ENCODE data around the gene KLHL12.

The KLHL12 gene

DNA sequence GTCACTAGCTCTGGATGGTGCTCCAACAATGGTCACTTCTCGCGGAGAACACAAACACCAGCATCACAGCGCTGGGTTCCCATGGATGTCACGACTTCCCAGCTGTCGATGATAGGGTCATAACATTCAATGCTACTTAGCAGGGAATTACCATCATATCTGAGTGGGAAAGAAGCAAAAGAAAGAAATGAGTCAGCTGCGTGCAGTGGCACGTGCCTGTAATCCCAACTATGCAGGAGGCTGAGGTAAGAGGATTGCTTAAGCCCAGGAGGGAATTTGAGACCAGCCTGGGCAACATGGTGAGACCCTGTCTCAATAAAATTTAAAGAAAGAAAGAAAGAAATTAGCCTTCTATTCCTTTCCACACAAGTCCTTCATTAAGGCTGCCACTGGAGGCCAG is 34.5 kb downstream of the KLHL12 start:
- ATAC-seq (replicated peaks) (no peak), DNase-seq (no peak)
- Mint-ChIP-seq H3K27ac (no peak overlapping the region), H3K9me3 (no peaks in the 10 kb centered on the region), H3K4me3 (no peak overlapping the region), H3K4me1 (ENCODE audit: low read depth in 2 of 2) (peaks cover 7 to 11% of the 10 kb centered on the region in 2 donors), H3K36me3 (ENCODE audit: insufficient read depth) (peaks cover 59% of the 10 kb centered on the region), H3K27me3 (no peaks in the 10 kb centered on the region)

- Mint-ChIP-seq H3K27ac (peak overlapping the region in 1 of 2 donors; percentile 89), H3K36me3 (ENCODE audit: insufficient read depth) (peaks cover 50% of the 10 kb centered on the region), H3K4me3 (no peak overlapping the region), H3K9me3 (no peaks in the 10 kb centered on the region), H3K4me1 (ENCODE audit: low read depth in 2 of 2) (peaks cover 7 to 11% of the 10 kb centered on the region in 2 donors), H3K27me3 (no peaks in the 10 kb centered on the region)
- DNase-seq, result no peak
- ATAC-seq (replicated peaks), result no peak
These were observed 36.6 kb downstream of the KLHL12 start for GRCh38 chr1:202890392-202890791.

GRCh38 chr1:202888531-202889360 is 38.3 kb downstream of the KLHL12 start, which contains the start of gene RABIF:
RABIF (minus strand) TSS chr1:202889149; CDS start chr1:202889098, 51 bp downstream.
- ATAC-seq (replicated peaks), result peak; percentile 87
- DNase-seq, result peak; percentile 94 to 96 (median 96)
- Mint-ChIP-seq H3K27ac (peak within 1 kb of the TSS; percentile 89 to 94), H3K27me3 (no peaks in the 10 kb centered on the region), H3K36me3 (ENCODE audit: insufficient read depth) (peaks cover 40% of the 10 kb centered on the region), H3K9me3 (no peaks in the 10 kb centered on the region), H3K4me1 (ENCODE audit: low read depth in 2 of 2) (peaks cover 8 to 14% of the 10 kb centered on the region in 2 donors), H3K4me3 (peak within 1 kb of the TSS; percentile 84 to 89)

- no peaks in the 10 kb centered on the region for H3K27me3 Mint-ChIP-seq
- peak overlapping the region; percentile 84 to 89 for H3K4me3 Mint-ChIP-seq
- peaks cover 34% of the 10 kb centered on the region for H3K36me3 Mint-ChIP-seq (ENCODE audit: insufficient read depth)
- peaks cover 13 to 14% of the 10 kb centered on the region in 2 donors for H3K4me1 Mint-ChIP-seq (ENCODE audit: low read depth in 2 of 2)
- H3K27ac Mint-ChIP-seq, result peak overlapping the region; percentile 89 to 94
- DNase-seq, result no peak
- H3K9me3 Mint-ChIP-seq, result no peaks in the 10 kb centered on the region
- no peak for ATAC-seq (replicated peaks)
These were observed 38.9 kb downstream of the KLHL12 start for GRCh38 chr1:202888221-202888530.

DNA sequence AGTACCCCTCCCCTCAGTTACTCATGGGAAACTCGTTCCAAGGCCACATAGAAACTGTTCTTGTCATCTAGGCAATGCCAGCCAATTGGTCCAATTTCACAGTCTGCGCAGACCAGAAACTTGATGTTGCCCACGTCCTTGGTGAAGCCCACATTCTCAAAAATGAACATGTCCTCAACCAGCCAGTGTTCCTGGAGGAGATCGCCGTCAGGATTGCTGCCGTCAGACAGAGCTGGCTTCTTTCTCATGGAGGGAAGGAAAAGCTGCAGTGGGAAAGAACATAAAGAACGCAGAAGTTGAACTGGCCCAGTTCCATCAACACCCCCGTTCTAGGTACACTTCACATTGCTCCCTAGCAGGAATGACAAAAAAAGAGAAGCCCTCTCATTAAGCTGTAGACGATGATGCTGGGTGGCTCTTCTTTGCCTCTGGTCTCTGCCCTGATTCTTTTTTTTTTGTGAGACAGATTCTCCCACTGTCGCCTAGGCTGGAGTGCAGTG is 46.0 kb downstream of the KLHL12 start:
- Mint-ChIP-seq H3K4me3 (no peak overlapping the region), H3K27me3 (no peaks in the 10 kb centered on the region), H3K4me1 (ENCODE audit: low read depth in 2 of 2) (peaks cover 7 to 11% of the 10 kb centered on the region in 2 donors), H3K9me3 (no peaks in the 10 kb centered on the region), H3K36me3 (ENCODE audit: insufficient read depth) (peaks cover 31% of the 10 kb centered on the region), H3K27ac (peak overlapping the region in 1 of 2 donors; percentile 25)
- DNase-seq, result no peak
- ATAC-seq (replicated peaks), result no peak

GRCh38 chr1:202880062-202880461 is 47.0 kb downstream of the KLHL12 start:
- Mint-ChIP-seq H3K27ac (no peak overlapping the region), H3K9me3 (no peaks in the 10 kb centered on the region), H3K27me3 (no peaks in the 10 kb centered on the region), H3K4me1 (ENCODE audit: low read depth in 2 of 2) (peaks cover 4 to 11% of the 10 kb centered on the region in 2 donors), H3K36me3 (ENCODE audit: insufficient read depth) (peaks cover 36% of the 10 kb centered on the region), H3K4me3 (no peak overlapping the region)
- DNase-seq (no peak), ATAC-seq (replicated peaks) (no peak)

DNA sequence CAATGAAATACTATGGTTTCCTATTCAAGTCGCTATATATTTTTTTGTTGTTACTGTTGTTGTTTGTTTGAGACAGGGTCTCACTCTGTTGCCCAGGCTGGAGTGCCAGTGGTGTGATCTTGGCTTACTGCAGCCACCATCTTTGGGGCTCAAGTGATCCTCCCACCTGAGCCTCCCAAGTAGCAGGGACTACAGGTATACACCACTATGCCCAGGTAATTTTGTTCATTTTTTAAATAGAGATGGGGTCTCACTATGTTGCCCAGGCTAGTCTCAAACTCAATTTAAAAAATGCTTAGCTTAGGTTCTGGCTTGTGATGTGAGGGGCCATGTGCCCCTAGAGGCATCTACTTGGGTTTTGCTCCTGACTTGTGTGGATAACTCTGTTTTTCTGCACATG is 47.9 kb downstream of the KLHL12 start:
- DNase-seq, result no peak
- Mint-ChIP-seq H3K4me1 (ENCODE audit: low read depth in 2 of 2) (peaks cover 3 to 11% of the 10 kb centered on the region in 2 donors), H3K4me3 (no peak overlapping the region), H3K27ac (no peak overlapping the region), H3K27me3 (no peaks in the 10 kb centered on the region), H3K9me3 (no peaks in the 10 kb centered on the region), H3K36me3 (ENCODE audit: insufficient read depth) (peaks cover 36% of the 10 kb centered on the region)
- ATAC-seq (replicated peaks), result no peak

DNA sequence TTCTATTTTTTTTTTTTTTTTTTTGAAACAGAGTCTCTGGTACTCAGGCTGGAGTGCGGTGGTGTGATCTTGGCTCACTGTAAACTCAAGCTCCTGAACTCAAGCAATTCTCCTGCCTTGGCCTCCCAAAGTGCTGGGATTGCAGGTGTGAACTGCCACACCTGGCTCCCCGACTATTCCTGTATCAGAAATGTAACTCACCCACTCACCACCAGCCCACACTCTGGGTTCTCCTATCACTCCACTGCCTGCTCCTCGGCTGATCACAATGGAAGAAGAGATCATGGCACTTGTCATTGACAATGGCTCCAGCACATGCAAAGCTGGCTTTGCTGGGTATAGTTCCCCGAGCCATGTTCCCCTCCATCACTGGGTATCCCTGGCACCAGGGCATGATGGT is 54.0 kb downstream of the KLHL12 start:
- no peaks in the 10 kb centered on the region for H3K4me1 Mint-ChIP-seq (ENCODE audit: low read depth in 2 of 2)
- no peak overlapping the region for H3K4me3 Mint-ChIP-seq
- DNase-seq (no peak), ATAC-seq (replicated peaks) (no peak)
- H3K27ac Mint-ChIP-seq, result no peak overlapping the region
- H3K9me3 Mint-ChIP-seq, result no peaks in the 10 kb centered on the region
- H3K36me3 Mint-ChIP-seq (ENCODE audit: insufficient read depth), result peaks cover 19% of the 10 kb centered on the region
- H3K27me3 Mint-ChIP-seq, result peaks cover 9 to 11% of the 10 kb centered on the region in 2 donors

DNA sequence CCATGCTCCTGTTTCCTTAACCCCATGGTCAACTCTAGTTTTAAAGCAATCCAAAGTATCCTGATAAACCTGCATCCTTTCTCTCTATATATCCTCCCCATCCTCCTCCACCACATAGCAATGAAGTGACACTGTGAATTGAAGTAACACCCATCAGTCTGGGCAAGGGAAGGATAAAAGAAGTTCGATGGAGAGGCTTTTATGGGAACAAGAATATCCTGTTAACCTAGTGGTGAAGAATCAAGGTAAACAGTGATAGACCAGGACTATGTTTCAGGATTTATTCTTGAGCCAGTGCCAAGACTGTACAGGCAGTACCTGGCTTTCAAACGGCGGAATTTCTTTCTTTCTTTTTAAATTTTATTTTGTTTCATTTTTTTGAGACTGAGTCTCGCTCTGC is 55.7 kb downstream of the KLHL12 start:
- Mint-ChIP-seq H3K27ac (no peak overlapping the region), H3K4me3 (no peak overlapping the region), H3K36me3 (ENCODE audit: insufficient read depth) (peaks cover 16% of the 10 kb centered on the region), H3K4me1 (ENCODE audit: low read depth in 2 of 2) (no peaks in the 10 kb centered on the region), H3K27me3 (peaks cover 16 to 19% of the 10 kb centered on the region in 2 donors), H3K9me3 (no peaks in the 10 kb centered on the region)
- ATAC-seq (replicated peaks) (no peak), DNase-seq (no peak)

- Mint-ChIP-seq H3K27ac (no peak overlapping the region), H3K36me3 (ENCODE audit: insufficient read depth) (peaks cover 3% of the 10 kb centered on the region), H3K9me3 (no peaks in the 10 kb centered on the region), H3K27me3 (peaks cover 65 to 83% of the 10 kb centered on the region in 2 donors), H3K4me3 (peak overlapping the region; percentile 81 to 88), H3K4me1 (ENCODE audit: low read depth in 2 of 2) (peaks cover 11 to 12% of the 10 kb centered on the region in 2 donors)
- ATAC-seq (replicated peaks), result no peak
- DNase-seq, result no peak
These were observed 64.1 kb downstream of the KLHL12 start for GRCh38 chr1:202862679-202863560.

GRCh38 chr1:202861420-202862132 is 65.5 kb downstream of the KLHL12 start:
- Mint-ChIP-seq H3K9me3 (no peaks in the 10 kb centered on the region), H3K27me3 (peaks cover 60 to 75% of the 10 kb centered on the region in 2 donors), H3K27ac (peak overlapping the region in 1 of 2 donors; percentile 77), H3K4me3 (peak overlapping the region; percentile 81 to 88), H3K36me3 (ENCODE audit: insufficient read depth) (no peaks in the 10 kb centered on the region), H3K4me1 (ENCODE audit: low read depth in 2 of 2) (peaks cover 11 to 12% of the 10 kb centered on the region in 2 donors)
- DNase-seq, result peak in 1 of 3 experiments; percentile 6
- ATAC-seq (replicated peaks), result peak; percentile 77

DNA sequence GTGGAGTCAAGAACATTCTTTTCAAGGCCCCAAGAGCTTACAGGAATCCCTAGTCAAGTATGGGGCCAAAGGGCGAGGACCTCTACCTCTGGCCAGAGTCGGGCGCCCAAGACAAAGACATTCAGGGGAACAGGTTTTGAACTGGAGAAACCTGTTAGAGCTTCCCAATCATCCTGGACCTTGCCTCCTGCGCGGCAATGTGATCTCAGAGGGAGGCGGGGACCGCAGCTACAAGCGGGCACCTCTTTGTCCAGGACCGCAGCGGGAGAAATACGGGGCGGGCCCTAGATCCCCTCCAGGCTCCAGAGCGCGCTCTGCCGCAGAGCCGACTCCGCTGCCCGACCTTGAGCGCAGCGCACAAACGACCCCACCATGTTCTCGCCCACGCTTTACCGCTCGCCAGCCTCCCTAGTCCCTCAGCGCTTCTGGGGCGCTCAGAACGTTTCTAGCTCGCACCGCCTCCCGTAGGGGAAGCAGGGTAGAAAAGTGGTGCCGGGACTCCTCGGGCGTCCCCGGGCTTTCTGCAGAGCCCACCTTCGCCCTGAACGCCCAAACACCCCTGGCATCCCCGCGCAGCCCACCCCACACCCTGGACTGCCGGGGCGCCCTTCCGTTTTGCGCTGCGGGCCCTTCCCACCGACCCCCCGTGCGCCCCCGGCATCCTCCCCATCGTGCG is 66.2 kb downstream of the KLHL12 start:
- no peaks in the 10 kb centered on the region for H3K36me3 Mint-ChIP-seq (ENCODE audit: insufficient read depth)
- peak; percentile 64 for ATAC-seq (replicated peaks)
- H3K4me1 Mint-ChIP-seq (ENCODE audit: low read depth in 2 of 2), result peaks cover 11 to 12% of the 10 kb centered on the region in 2 donors
- no peaks in the 10 kb centered on the region for H3K9me3 Mint-ChIP-seq
- H3K27ac Mint-ChIP-seq, result no peak overlapping the region
- peak overlapping the region; percentile 81 to 88 for H3K4me3 Mint-ChIP-seq
- H3K27me3 Mint-ChIP-seq, result peaks cover 54 to 68% of the 10 kb centered on the region in 2 donors
- no peak for DNase-seq
